Measurements from ENCODE around the gene AKR1B15. TPM values are rescaled to one million over a fixed set of nuclear protein-coding genes. Genes with fewer than 3 reads are reported as not detected.

Gene AKR1B15
- total and polyA plus RNA-seq, 9 of the 15 experiments (the other 6 are each of a cell fraction or from before 2014, with no cell fraction given): not detected

DNA sequence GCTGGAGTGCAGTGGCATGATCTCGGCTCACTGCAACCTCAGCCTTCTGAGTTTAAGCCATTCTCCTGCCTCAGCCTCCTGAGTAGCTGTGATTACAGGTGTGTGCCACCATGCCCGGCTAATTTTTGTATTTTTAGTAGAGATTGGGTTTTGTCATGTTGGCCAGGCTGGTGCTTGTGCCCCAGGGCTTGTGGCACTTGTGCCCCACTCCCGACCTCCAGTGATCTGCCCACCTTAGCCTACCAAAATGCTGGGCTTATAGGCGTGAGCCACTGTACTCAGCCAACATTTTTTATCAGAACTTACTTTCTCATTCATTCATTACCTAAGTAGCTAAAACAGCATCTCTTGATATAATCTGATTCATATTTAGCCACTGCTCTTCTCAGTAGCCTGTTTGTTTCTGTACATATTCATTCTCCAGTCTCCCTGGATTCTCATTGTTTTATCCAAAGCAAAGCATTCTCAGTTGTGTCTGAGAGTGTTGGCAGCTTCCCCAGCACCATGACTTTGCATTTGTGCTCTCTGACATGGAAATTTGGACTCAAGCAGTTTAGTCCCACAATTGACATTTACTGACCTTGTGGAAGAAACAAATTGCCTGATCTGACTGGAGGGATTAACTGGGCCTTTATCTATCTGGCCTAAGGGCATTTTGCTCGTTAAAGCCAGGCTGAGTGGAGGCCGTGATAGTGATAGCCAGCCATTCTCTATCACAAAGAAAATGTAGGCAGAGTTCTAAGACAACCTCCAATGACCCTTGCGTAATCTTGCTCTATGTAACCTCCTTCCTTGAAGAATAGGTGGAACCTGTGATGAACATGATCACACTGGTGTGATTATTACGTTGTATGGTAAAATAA is 44.9 kb downstream of the AKR1B15 start (continued):
- peak; percentile 55; the same call in 1 of the 2 replicates for TF ChIP-seq FOXM1 (IDR thresholded peaks at IDR 0.05; ENCODE audit: low read depth)
- TF ChIP-seq FOXM1 (CRISPR knock-in tag; IDR thresholded peaks at IDR 0.05; ENCODE audit: low read depth): no peak
- TF ChIP-seq FIP1L1 (IDR thresholded peaks at IDR 0.05; ENCODE audit: low read depth, low read length, poor library complexity, severe bottlenecking): no peak
- no peak for TF ChIP-seq CREBBP (IDR thresholded peaks at IDR 0.05; ENCODE audit: low read depth, low read length)
- peak; percentile 94 for TF ChIP-seq SOX6 (IDR thresholded peaks at IDR 0.05)
- TF ChIP-seq RBM34 (IDR thresholded peaks at IDR 0.05; ENCODE audit: borderline replicate concordance, insufficient read depth, low read length): no peak
- TF ChIP-seq TEAD4 (IDR thresholded peaks at IDR 0.05; ENCODE audit: low read length): peak; percentile 86
- no peak for TF ChIP-seq TEAD4 (CRISPR knock-in tag; IDR thresholded peaks at IDR 0.05; ENCODE audit: borderline replicate concordance)
- TF ChIP-seq, protein P1, sequence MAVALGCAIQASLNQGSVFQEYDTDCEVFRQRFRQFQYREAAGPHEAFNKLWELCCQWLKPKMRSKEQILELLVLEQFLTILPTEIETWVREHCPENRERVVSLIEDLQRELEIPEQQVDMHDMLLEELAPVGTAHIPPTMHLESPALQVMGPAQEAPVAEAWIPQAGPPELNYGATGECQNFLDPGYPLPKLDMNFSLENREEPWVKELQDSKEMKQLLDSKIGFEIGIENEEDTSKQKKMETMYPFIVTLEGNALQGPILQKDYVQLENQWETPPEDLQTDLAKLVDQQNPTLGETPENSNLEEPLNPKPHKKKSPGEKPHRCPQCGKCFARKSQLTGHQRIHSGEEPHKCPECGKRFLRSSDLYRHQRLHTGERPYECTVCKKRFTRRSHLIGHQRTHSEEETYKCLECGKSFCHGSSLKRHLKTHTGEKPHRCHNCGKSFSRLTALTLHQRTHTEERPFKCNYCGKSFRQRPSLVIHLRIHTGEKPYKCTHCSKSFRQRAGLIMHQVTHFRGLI (CRISPR knock-in tag; IDR thresholded peaks at IDR 0.05): no peak
- TF ChIP-seq YY1 (IDR thresholded peaks at IDR 0.05; ENCODE audit: borderline replicate concordance in 1 of 3, control insufficient read depth in 1 of 3, extremely low read depth in 1 of 3, insufficient read depth in 3 of 3, insufficient read length in 1 of 3, insufficient replicate concordance in 2 of 3, low read depth in 1 of 3, low read length in 2 of 3): no peak
- TF ChIP-seq, protein P2, sequence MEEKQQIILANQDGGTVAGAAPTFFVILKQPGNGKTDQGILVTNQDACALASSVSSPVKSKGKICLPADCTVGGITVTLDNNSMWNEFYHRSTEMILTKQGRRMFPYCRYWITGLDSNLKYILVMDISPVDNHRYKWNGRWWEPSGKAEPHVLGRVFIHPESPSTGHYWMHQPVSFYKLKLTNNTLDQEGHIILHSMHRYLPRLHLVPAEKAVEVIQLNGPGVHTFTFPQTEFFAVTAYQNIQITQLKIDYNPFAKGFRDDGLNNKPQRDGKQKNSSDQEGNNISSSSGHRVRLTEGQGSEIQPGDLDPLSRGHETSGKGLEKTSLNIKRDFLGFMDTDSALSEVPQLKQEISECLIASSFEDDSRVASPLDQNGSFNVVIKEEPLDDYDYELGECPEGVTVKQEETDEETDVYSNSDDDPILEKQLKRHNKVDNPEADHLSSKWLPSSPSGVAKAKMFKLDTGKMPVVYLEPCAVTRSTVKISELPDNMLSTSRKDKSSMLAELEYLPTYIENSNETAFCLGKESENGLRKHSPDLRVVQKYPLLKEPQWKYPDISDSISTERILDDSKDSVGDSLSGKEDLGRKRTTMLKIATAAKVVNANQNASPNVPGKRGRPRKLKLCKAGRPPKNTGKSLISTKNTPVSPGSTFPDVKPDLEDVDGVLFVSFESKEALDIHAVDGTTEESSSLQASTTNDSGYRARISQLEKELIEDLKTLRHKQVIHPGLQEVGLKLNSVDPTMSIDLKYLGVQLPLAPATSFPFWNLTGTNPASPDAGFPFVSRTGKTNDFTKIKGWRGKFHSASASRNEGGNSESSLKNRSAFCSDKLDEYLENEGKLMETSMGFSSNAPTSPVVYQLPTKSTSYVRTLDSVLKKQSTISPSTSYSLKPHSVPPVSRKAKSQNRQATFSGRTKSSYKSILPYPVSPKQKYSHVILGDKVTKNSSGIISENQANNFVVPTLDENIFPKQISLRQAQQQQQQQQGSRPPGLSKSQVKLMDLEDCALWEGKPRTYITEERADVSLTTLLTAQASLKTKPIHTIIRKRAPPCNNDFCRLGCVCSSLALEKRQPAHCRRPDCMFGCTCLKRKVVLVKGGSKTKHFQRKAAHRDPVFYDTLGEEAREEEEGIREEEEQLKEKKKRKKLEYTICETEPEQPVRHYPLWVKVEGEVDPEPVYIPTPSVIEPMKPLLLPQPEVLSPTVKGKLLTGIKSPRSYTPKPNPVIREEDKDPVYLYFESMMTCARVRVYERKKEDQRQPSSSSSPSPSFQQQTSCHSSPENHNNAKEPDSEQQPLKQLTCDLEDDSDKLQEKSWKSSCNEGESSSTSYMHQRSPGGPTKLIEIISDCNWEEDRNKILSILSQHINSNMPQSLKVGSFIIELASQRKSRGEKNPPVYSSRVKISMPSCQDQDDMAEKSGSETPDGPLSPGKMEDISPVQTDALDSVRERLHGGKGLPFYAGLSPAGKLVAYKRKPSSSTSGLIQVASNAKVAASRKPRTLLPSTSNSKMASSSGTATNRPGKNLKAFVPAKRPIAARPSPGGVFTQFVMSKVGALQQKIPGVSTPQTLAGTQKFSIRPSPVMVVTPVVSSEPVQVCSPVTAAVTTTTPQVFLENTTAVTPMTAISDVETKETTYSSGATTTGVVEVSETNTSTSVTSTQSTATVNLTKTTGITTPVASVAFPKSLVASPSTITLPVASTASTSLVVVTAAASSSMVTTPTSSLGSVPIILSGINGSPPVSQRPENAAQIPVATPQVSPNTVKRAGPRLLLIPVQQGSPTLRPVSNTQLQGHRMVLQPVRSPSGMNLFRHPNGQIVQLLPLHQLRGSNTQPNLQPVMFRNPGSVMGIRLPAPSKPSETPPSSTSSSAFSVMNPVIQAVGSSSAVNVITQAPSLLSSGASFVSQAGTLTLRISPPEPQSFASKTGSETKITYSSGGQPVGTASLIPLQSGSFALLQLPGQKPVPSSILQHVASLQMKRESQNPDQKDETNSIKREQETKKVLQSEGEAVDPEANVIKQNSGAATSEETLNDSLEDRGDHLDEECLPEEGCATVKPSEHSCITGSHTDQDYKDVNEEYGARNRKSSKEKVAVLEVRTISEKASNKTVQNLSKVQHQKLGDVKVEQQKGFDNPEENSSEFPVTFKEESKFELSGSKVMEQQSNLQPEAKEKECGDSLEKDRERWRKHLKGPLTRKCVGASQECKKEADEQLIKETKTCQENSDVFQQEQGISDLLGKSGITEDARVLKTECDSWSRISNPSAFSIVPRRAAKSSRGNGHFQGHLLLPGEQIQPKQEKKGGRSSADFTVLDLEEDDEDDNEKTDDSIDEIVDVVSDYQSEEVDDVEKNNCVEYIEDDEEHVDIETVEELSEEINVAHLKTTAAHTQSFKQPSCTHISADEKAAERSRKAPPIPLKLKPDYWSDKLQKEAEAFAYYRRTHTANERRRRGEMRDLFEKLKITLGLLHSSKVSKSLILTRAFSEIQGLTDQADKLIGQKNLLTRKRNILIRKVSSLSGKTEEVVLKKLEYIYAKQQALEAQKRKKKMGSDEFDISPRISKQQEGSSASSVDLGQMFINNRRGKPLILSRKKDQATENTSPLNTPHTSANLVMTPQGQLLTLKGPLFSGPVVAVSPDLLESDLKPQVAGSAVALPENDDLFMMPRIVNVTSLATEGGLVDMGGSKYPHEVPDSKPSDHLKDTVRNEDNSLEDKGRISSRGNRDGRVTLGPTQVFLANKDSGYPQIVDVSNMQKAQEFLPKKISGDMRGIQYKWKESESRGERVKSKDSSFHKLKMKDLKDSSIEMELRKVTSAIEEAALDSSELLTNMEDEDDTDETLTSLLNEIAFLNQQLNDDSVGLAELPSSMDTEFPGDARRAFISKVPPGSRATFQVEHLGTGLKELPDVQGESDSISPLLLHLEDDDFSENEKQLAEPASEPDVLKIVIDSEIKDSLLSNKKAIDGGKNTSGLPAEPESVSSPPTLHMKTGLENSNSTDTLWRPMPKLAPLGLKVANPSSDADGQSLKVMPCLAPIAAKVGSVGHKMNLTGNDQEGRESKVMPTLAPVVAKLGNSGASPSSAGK (IDR thresholded peaks at IDR 0.05): no peak

All from K562 (cell line).